ENCODE data around the gene MECP2. TPM values are rescaled to one million over a fixed set of nuclear protein-coding genes. Genes with fewer than 3 reads are reported as not detected.

MECP2 gene
- total RNA-seq, 2 donors from 2014 or later: 57.0 to 113 TPM

DNA sequence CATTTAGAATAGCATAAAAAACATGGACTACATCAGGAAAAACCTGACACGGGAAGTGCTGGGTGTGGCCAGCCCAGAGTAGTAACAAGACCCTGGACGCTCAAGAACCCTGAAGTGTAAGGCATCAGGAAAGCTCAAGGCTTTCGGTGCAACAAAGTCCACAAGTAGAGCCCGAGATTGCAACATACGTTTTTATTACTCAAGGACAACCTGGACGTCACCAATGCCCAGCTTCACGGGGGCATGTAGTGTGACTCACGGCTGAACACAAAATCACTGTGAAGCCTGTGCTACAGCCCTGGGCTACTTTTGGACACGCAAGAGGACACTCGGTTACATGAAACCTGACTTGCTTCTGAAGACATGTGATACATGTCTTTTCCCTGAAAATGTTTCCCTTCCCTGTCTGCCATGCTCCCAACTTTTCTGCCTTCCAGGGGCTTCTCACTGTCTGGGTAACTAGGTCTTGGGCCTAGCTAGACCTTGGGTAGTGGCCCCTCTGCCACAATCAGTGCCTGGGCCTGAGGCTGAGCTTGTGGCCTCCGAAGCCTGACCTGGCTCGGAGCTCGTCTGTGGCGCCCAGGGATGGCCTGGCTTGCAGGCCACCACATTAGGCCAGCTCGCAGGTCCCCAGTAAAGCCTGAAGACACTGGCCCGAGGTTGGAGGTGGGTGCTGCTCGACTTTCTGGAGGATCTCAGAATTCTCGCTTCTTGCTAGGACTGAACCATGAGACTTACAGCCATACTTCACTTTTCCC lies 87.0 kb downstream of the MECP2 start:
- H3K27me3 ChIP-seq (replicated peaks; ENCODE audit: insufficient read depth): no peaks in the 10 kb centered on the region
- DNase-seq (ENCODE audit: low spot score): no peak

DNA sequence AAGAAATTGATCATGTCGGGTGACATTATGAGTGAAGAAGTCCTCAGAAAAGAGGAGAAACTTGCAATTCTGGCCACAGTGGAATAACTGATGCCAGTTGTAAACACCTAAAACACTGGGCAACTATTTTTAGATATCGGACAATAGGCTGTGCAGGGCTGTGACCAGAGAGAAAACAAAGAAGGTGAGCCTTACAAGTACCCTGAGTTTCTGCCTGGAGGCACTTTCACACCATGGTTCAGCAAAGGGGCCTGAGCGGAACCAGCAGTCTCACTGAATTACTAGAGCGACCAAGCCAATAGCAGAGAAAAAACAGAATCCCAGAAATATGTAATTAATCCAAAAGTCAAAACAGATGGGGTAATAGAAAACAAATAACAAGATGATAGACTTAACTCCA lies 89.0 kb downstream of the MECP2 start:
- ATAC-seq (ENCODE audit: insufficient number of reproducible peaks, low FRiP score, low read depth) (no peak), DNase-seq (ENCODE audit: low spot score) (no peak)
- Histone ChIP-seq H3K4me3 (no peak overlapping the region), H3K36me3 (no peaks in the 10 kb centered on the region), H3K9me3 (no peaks in the 10 kb centered on the region), H3K27ac (no peak overlapping the region), H3K27me3 (replicated peaks; ENCODE audit: insufficient read depth) (no peaks in the 10 kb centered on the region), H3K4me1 (ENCODE audit: control insufficient read depth in 1 of 2, low read depth in 2 of 2) (no peaks in the 10 kb centered on the region)
- TF ChIP-seq, protein P1, sequence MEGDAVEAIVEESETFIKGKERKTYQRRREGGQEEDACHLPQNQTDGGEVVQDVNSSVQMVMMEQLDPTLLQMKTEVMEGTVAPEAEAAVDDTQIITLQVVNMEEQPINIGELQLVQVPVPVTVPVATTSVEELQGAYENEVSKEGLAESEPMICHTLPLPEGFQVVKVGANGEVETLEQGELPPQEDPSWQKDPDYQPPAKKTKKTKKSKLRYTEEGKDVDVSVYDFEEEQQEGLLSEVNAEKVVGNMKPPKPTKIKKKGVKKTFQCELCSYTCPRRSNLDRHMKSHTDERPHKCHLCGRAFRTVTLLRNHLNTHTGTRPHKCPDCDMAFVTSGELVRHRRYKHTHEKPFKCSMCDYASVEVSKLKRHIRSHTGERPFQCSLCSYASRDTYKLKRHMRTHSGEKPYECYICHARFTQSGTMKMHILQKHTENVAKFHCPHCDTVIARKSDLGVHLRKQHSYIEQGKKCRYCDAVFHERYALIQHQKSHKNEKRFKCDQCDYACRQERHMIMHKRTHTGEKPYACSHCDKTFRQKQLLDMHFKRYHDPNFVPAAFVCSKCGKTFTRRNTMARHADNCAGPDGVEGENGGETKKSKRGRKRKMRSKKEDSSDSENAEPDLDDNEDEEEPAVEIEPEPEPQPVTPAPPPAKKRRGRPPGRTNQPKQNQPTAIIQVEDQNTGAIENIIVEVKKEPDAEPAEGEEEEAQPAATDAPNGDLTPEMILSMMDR (IDR thresholded peaks at IDR 0.05): no peak

More for the DNA sequence above, 87.0 kb downstream of the MECP2 start:
- TF ChIP-seq, protein P1 (IDR thresholded peaks at IDR 0.05): no peak
- no peak for ATAC-seq (ENCODE audit: insufficient number of reproducible peaks, low FRiP score, low read depth)
- no peaks in the 10 kb centered on the region for H3K4me1 ChIP-seq (ENCODE audit: control insufficient read depth in 1 of 2, low read depth in 2 of 2)
- H3K4me3 ChIP-seq: no peak overlapping the region
- H3K9me3 ChIP-seq: no peaks in the 10 kb centered on the region
- no peaks in the 10 kb centered on the region for H3K36me3 ChIP-seq
- no peak overlapping the region for H3K27ac ChIP-seq

DNA sequence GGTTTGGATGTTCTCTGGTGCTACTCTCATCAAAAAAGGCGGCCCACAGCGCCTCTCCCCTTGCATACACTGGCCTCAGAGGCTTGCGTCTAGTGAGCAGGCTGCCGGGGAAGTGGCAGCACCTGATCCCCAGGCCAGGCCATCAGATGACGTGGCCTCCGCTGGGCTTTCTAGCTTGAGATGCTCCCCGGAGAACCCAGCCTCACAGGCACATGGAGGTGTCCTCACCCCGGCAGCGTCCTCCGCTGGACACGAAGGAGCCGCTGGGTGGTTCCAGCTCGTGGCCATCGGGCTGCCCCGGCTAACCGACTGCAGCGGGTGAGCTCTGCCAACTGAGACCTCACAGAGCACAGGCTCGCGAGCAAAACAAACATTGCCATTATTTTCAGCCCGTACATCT lies 90.6 kb downstream of the MECP2 start:
- H3K4me3 ChIP-seq: no peak overlapping the region
- H3K9me3 ChIP-seq: no peaks in the 10 kb centered on the region
- H3K27me3 ChIP-seq (replicated peaks; ENCODE audit: insufficient read depth): no peaks in the 10 kb centered on the region
- ATAC-seq (ENCODE audit: insufficient number of reproducible peaks, low FRiP score, low read depth) (no peak), DNase-seq (ENCODE audit: low spot score) (no peak)
- no peaks in the 10 kb centered on the region for H3K4me1 ChIP-seq (ENCODE audit: control insufficient read depth in 1 of 2, low read depth in 2 of 2)
- TF ChIP-seq, protein P1 (IDR thresholded peaks at IDR 0.05): no peak
- H3K36me3 ChIP-seq: no peaks in the 10 kb centered on the region
- H3K27ac ChIP-seq: no peak overlapping the region

DNA sequence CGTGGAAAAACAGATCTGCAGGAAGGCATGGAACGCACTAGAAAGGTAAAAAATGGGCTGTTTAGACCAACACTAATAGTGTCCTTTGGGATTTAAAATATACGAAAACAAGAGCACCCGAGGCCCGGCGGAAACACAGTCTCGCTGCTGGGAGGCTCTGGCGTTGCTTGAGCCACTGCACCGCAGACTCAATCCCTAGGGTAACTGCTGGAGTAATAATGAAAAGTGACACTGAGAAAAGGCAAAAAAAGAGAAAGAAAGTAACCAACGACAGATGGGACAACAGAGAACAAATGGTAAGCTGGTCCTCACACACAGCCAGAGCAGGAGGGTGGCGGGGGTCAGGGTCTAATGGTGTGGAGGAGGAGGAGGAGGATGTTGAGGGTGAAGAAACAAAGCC lies 93.2 kb downstream of the MECP2 start:
- Histone ChIP-seq H3K4me3 (no peak overlapping the region), H3K27me3 (replicated peaks; ENCODE audit: insufficient read depth) (no peaks in the 10 kb centered on the region), H3K9me3 (no peaks in the 10 kb centered on the region), H3K36me3 (no peaks in the 10 kb centered on the region), H3K27ac (no peak overlapping the region), H3K4me1 (ENCODE audit: control insufficient read depth in 1 of 2, low read depth in 2 of 2) (no peaks in the 10 kb centered on the region)
- ATAC-seq (ENCODE audit: insufficient number of reproducible peaks, low FRiP score, low read depth) (no peak), DNase-seq (ENCODE audit: low spot score) (no peak)
- TF ChIP-seq, protein P1 (IDR thresholded peaks at IDR 0.05): no peak

DNA sequence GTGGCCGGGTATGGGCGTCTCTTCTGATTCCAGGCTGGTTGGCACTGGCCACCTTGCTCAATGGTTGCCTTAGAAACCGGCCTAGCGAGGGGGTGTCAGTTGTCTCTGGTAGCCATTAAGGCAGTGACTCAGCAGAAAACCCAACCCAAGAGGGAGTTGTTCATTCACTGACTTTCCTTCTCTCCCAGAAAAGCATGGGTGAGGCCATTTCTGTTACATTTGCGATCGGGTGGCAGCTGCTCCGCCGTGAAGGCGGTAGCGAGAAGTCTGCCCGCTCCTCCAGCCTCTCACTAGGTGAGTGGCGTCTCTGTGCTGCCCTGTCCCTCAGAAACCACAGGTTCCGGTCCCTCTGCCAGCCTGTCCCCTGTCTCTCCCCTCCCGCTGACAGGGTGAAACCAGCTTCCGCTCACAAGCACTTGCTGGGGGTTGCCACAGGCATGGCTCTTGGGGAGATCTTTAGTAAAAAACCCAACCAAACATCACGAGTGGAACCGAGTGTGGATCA lies 95.2 kb downstream of the MECP2 start:
- Histone ChIP-seq H3K27ac (no peak overlapping the region), H3K36me3 (no peaks in the 10 kb centered on the region), H3K27me3 (replicated peaks; ENCODE audit: insufficient read depth) (no peaks in the 10 kb centered on the region), H3K4me3 (no peak overlapping the region), H3K4me1 (ENCODE audit: control insufficient read depth in 1 of 2, low read depth in 2 of 2) (no peaks in the 10 kb centered on the region), H3K9me3 (no peaks in the 10 kb centered on the region)
- DNase-seq (ENCODE audit: low spot score): no peak
- no peak for ATAC-seq (ENCODE audit: insufficient number of reproducible peaks, low FRiP score, low read depth)
- TF ChIP-seq, protein P1 (IDR thresholded peaks at IDR 0.05): no peak
